GM12878 (cell line): ENCODE measurements around the gene SYNPR. TPM values are rescaled to one million over a fixed set of nuclear protein-coding genes. Genes with fewer than 3 reads are reported as not detected.

Source experiments
- ATAC-seq: fragments of 200-7000 bp; cut with Tn5 transposase; 3 replicates; pipeline ENCODE4 v1.9.1; 2020; ENCODE audit warnings: mild to moderate bottlenecking, moderate library complexity
- BruUV-seq: library from RNA; stranded (reverse); fragments of 400-500 nt; replicated peaks from 2 replicates; lab custom pipeline; 2021; lab: Mats Ljungman, UMichigan
- CTCF ChIA-PET: fragments of 300-600 bp; sonication (Branson Sonifier 250); formaldehyde crosslinking; extraction: SDS; loops from one replicate; lab custom pipeline; 2021; ENCODE audit warnings: inconsistent platforms; lab: Yijun Ruan, JAX
- POLR2A ChIA-PET: fragments of 350-600 bp; formaldehyde crosslinking; extraction: SDS; loops from one replicate; lab custom pipeline; 2021; ENCODE audit warnings: inconsistent platforms; lab: Charles Lee
- RAD21 ChIA-PET: fragments of 300-600 bp; sonication (Branson Sonifier 250); formaldehyde crosslinking; loops from one replicate; lab custom pipeline; 2023; ENCODE audit warnings: antibody characterized with exemption; ENCODE audit not compliant: unreplicated experiment; lab: Charles Lee
- SMC1A ChIA-PET: fragments of 300-600 bp; sonication (Branson Sonifier 250); formaldehyde crosslinking; loops from one replicate; lab custom pipeline; 2023; ENCODE audit not compliant: unreplicated experiment, uncharacterized antibody; lab: Charles Lee
- DNase-seq: peaks from one replicate; pipeline ENCODE4 v3.0.0-alpha.2; 2011; ENCODE audit warnings: low read depth, low spot score
- FAIRE-seq: peaks from 3 replicates; lab custom pipeline; 2011; peaks lifted over from hg19 to GRCh38; lab: Jason Lieb, UNC
- H2AFZ ChIP-seq: 2 replicates; pipeline ENCODE4 v1.6.0; 2011; ENCODE audit warnings: low read depth, low read length, control low read depth; ENCODE audit not compliant: control insufficient read depth
- H3K27ac ChIP-seq: 2 replicates; pipeline ENCODE4 v1.5.1; 2011; ENCODE audit warnings: control low read depth; ENCODE audit not compliant: control insufficient read depth, insufficient read depth
- H3K27me3 ChIP-seq, 2 experiments: replicated peaks in 1 of 2; 2 replicates each; pipeline versions ENCODE4 v1.6.0 to v1.6.1; 2011; ENCODE audit warnings: low read length in 1 of 2; ENCODE audit not compliant: control insufficient read depth in 2 of 2, insufficient read depth in 2 of 2
- H3K36me3 ChIP-seq, 2 experiments: 2 replicates each; pipeline ENCODE4 v1.5.1; 2011; ENCODE audit warnings: low read length in 1 of 2; ENCODE audit not compliant: control insufficient read depth in 2 of 2, insufficient read depth in 2 of 2
- H3K4me1 ChIP-seq: 2 replicates; pipeline ENCODE4 v1.6.1; 2011; ENCODE audit warnings: mild to moderate bottlenecking, low read length, moderate library complexity, mixed read lengths; ENCODE audit not compliant: control insufficient read depth, insufficient read depth
- H3K4me2 ChIP-seq: 2 replicates; pipeline ENCODE4 v1.6.0; 2011; ENCODE audit warnings: control low read depth; ENCODE audit not compliant: control insufficient read depth, insufficient read depth
- H3K4me3 ChIP-seq: fragments of 200-600 bp; sonication (generic); 2 replicates; pipeline ENCODE4 v1.5.1; 2016
- H3K79me2 ChIP-seq: 2 replicates; pipeline ENCODE4 v1.6.0; 2011; ENCODE audit warnings: low read length; ENCODE audit not compliant: control insufficient read depth, insufficient read depth
- H3K9ac ChIP-seq: 2 replicates; pipeline ENCODE4 v1.8.0; 2011; ENCODE audit warnings: low read length, control low read depth, mixed read lengths; ENCODE audit not compliant: control insufficient read depth, insufficient read depth
- H3K9me3 ChIP-seq: replicated peaks from 3 replicates; pipeline ENCODE4 v1.5.1; 2011; ENCODE audit warnings: mild to moderate bottlenecking, low read length; ENCODE audit not compliant: control insufficient read depth, insufficient read depth
- H4K20me1 ChIP-seq: 2 replicates; pipeline ENCODE4 v1.6.0; 2011; ENCODE audit not compliant: control insufficient read depth, insufficient read depth
- BMI1 ChIP-seq: fragments of 450-650 bp; IDR thresholded peaks from 2 replicates; pipeline ENCODE4 v1.6.1; 2016; ENCODE audit warnings: mild to moderate bottlenecking, moderate library complexity, borderline replicate concordance
- CBFB ChIP-seq: IDR thresholded peaks from 2 replicates; pipeline ENCODE4 v1.6.1; 2016; ENCODE audit warnings: antibody characterized with exemption, low read depth
- CBX3 ChIP-seq: fragments of 200-600 bp; sonication (generic); IDR thresholded peaks from 2 replicates; pipeline ENCODE4 v1.6.1; 2016; ENCODE audit warnings: low read depth, borderline replicate concordance
- NFIC ChIP-seq: IDR thresholded peaks from 2 replicates; pipeline ENCODE4 v1.6.1; 2012; ENCODE audit warnings: low read depth, mild to moderate bottlenecking, inconsistent platforms, low read length, moderate library complexity
- NFYB ChIP-seq: IDR thresholded peaks from 2 replicates; pipeline ENCODE4 v1.6.1; 2011; ENCODE audit warnings: low read depth, mild to moderate bottlenecking, low read length, improper control_type of control experiment, moderate library complexity; ENCODE audit not compliant: insufficient read depth
- POLR2AphosphoS2 ChIP-seq: IDR thresholded peaks from 2 replicates; pipeline ENCODE4 v1.6.1; 2011; ENCODE audit warnings: low read depth, mild to moderate bottlenecking, low read length, improper control_type of control experiment, moderate library complexity
- SMAD5 ChIP-seq: IDR thresholded peaks from 2 replicates; pipeline ENCODE4 v1.6.1; 2016; ENCODE audit warnings: antibody characterized with exemption, low read depth
- SREBF1 ChIP-seq: IDR thresholded peaks from 2 replicates; pipeline ENCODE4 v1.6.1; 2012; ENCODE audit warnings: mild to moderate bottlenecking, low read length
- STAT3 ChIP-seq: IDR thresholded peaks from 2 replicates; pipeline ENCODE4 v1.6.1; 2011; ENCODE audit warnings: low read depth, low read length, improper control_type of control experiment
- SUZ12 ChIP-seq: fragments of 200-600 bp; sonication (generic); IDR thresholded peaks from one replicate; pipeline ENCODE4 v1.6.1; 2018; ENCODE audit warnings: antibody characterized with exemption, mild to moderate bottlenecking; ENCODE audit not compliant: unreplicated experiment
- ZNF207 ChIP-seq: fragments of 450-650 bp; IDR thresholded peaks from 2 replicates; pipeline ENCODE4 v1.6.1; 2014; ENCODE audit warnings: antibody characterized with exemption, mild to moderate bottlenecking, borderline replicate concordance
- in situ Hi-C: fragments of 300-500 bp; cut with MboI; formaldehyde crosslinking; loops from 9 replicates; pipeline ENCODE4 v1.14.3; 2018; ENCODE audit warnings: mixed read lengths
- intact Hi-C: fragments of 100-400 bp; cut with micrococcal nuclease; formaldehyde crosslinking; loops from one replicate; pipeline ENCODE4 v1.14.2; 2022; ENCODE audit not compliant: unreplicated experiment
- polyA plus RNA-seq, 11 experiments: library from polyadenylated mRNA; depleted of rRNA in 4 of 11; unstranded in 6 of 11; stranded (reverse) in 5 of 11; fragments of >200 nt; fragmentation: Nextera tagmentation in 4 of 11; fragmentation: Illumina TruSeq in 1 of 11; extraction: Ambion mirVana in 4 of 11; extraction: Trizol in 1 of 11; gene quantifications; 1 replicate in 1 of 11; 2 replicates in 10 of 11; pipeline versions ENCODE4 v1.2.1 to v1.2.3, GENCODE V29; 2011 to 2016; ENCODE audit warnings: inconsistent platforms in 2 of 11, missing spikeins in 2 of 11, low read depth in 1 of 11
- total RNA-seq, 4 experiments: library from RNA; depleted of rRNA in 3 of 4; stranded (reverse); fragments of >200 nt in 3 of 4; fragmentation: Illumina TruSeq in 1 of 4; extraction: Trizol in 1 of 4; gene quantifications; 2 replicates each; pipeline versions ENCODE4 v1.2.1 to v1.2.3, GENCODE V29; 2013 to 2021
- TF ChIP-seq, protein P1 (sequence below): fragments of 450-650 bp; IDR thresholded peaks from 2 replicates; pipeline ENCODE4 v1.6.1; 2017; ENCODE audit warnings: mild to moderate bottlenecking, moderate library complexity
- TF ChIP-seq, protein P2 (sequence below): fragments of 450-650 bp; IDR thresholded peaks from 2 replicates; pipeline ENCODE4 v1.6.1; 2017; ENCODE audit warnings: mild to moderate bottlenecking, low read depth, inconsistent platforms; ENCODE audit not compliant: poor library complexity, severe bottlenecking

Gene SYNPR
- total and polyA plus RNA-seq, 10 of the 15 experiments (the other 5 are each of a cell fraction or from before 2014, with no cell fraction given) = not detected

DNA sequence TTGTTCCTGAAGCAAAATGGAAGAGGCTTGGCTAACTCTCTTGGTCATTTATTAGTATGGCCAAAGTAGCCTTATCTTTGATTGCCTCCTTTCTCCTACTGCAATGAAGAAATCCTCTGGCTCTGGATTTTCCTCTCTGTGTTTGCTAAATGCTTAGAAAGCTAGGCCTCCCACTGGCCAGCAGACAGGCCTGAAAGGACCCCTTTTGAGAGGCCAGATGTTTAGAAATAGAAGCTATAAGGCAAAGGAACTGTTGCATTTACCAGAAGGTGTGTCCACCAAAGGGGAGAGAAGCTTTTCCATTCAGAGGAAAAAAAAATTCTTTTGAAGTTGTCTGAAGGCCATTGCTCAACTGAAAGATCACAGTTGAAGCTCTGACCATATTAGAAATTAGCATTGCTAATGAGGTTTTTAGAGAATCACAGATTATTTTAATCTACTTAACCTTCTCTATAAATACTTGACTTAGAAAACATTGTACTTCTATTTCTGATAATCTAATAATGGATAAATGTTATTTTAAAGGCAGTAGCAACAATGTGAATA is 160.8 kb downstream of the SYNPR start:
- no peak overlapping the region for H3K4me2 ChIP-seq
- H3K9ac ChIP-seq = no peak overlapping the region
- intact Hi-C loops (no loop called here), in situ Hi-C loops (no loop called here)
- no peak overlapping the region for H3K4me3 ChIP-seq
- ChIA-PET POLR2A (no interaction called here), RAD21 (no interaction called here), CTCF (no interaction called here), SMC1A (no interaction called here)
- H3K27me3 ChIP-seq = no peaks in the 10 kb centered on the region
- H3K4me1 ChIP-seq = no peaks in the 10 kb centered on the region
- H4K20me1 ChIP-seq = no peaks in the 10 kb centered on the region
- H3K36me3 ChIP-seq = no peaks in the 10 kb centered on the region
- H2AFZ ChIP-seq = no peak overlapping the region
- no peaks in the 10 kb centered on the region for H3K79me2 ChIP-seq
- TF ChIP-seq STAT3 (no peak), BMI1 (no peak), SUZ12 (no peak), ZNF207 (no peak), SMAD5 (no peak), SREBF1 (no peak), POLR2AphosphoS2 (no peak), CBFB (no peak), CBX3 (no peak), NFIC (no peak), NFYB (no peak)
- TF ChIP-seq, protein P1, sequence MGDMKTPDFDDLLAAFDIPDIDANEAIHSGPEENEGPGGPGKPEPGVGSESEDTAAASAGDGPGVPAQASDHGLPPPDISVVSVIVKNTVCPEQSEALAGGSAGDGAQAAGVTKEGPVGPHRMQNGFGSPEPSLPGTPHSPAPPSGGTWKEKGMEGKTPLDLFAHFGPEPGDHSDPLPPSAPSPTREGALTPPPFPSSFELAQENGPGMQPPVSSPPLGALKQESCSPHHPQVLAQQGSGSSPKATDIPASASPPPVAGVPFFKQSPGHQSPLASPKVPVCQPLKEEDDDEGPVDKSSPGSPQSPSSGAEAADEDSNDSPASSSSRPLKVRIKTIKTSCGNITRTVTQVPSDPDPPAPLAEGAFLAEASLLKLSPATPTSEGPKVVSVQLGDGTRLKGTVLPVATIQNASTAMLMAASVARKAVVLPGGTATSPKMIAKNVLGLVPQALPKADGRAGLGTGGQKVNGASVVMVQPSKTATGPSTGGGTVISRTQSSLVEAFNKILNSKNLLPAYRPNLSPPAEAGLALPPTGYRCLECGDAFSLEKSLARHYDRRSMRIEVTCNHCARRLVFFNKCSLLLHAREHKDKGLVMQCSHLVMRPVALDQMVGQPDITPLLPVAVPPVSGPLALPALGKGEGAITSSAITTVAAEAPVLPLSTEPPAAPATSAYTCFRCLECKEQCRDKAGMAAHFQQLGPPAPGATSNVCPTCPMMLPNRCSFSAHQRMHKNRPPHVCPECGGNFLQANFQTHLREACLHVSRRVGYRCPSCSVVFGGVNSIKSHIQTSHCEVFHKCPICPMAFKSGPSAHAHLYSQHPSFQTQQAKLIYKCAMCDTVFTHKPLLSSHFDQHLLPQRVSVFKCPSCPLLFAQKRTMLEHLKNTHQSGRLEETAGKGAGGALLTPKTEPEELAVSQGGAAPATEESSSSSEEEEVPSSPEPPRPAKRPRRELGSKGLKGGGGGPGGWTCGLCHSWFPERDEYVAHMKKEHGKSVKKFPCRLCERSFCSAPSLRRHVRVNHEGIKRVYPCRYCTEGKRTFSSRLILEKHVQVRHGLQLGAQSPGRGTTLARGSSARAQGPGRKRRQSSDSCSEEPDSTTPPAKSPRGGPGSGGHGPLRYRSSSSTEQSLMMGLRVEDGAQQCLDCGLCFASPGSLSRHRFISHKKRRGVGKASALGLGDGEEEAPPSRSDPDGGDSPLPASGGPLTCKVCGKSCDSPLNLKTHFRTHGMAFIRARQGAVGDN = no peak
- TF ChIP-seq, protein P2, sequence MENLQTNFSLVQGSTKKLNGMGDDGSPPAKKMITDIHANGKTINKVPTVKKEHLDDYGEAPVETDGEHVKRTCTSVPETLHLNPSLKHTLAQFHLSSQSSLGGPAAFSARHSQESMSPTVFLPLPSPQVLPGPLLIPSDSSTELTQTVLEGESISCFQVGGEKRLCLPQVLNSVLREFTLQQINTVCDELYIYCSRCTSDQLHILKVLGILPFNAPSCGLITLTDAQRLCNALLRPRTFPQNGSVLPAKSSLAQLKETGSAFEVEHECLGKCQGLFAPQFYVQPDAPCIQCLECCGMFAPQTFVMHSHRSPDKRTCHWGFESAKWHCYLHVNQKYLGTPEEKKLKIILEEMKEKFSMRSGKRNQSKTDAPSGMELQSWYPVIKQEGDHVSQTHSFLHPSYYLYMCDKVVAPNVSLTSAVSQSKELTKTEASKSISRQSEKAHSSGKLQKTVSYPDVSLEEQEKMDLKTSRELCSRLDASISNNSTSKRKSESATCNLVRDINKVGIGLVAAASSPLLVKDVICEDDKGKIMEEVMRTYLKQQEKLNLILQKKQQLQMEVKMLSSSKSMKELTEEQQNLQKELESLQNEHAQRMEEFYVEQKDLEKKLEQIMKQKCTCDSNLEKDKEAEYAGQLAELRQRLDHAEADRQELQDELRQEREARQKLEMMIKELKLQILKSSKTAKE = no peak
- H3K9me3 ChIP-seq = no peaks in the 10 kb centered on the region
- no TSS peak for BruUV-seq
- DNase-seq = no peak
- ATAC-seq = no peak
- no peak for FAIRE-seq
- H3K27ac ChIP-seq = no peak overlapping the region
